Limb (tissue), 2 donors: Measurements from ENCODE around the gene FLG2.

Source experiments
- DNase-seq, 2 donors: peaks; one replicate each; pipeline ENCODE4 v3.0.0-alpha.2; 2016; ENCODE audit errors: extremely low spot score in 2 of 2

The FLG2 gene

DNA sequence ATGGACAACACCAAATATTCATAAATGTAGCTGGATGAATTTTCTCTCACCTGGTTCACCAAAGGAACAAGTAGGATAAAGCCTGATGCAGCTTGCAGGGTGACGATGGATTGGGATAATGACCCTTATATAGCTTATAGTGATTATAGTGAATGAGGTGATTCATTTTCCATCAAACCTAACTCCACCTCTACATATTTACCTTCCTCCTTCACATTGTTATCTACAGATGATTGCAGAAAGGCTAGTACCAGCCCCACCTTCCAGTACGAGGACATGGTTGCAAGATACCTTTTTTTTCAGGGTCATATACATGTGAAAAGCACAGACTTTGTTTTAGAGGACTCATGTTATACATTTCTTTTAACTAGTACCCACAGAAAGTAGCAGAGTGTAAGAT is at the start of gene FLG2:
FLG2 (minus strand) TSS at position 101 of the 400 bp plus-strand sequence. CDS start 1,122 bp downstream, outside the sequence.
- DNase-seq = no peak

DNA sequence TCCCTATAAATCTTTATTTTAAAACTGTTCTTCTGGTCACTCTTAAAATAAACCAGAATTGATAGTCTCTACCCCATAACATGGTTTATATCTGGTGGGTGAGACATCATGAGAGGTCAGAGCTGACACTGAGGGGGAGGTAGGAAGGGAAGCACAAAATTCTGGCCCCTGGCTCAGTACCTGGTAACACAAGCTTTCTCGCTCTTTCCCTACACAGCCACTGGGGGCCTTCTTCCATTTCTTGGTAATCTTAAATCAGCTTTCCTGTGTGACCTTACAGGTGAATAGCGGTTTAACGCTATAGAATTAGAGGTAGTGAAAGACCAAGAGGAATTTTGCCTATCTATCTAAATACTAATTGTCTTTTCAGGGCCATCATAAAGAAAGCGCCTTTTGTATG is 48.9 kb upstream of the FLG2 start:
- no peak for DNase-seq

DNA sequence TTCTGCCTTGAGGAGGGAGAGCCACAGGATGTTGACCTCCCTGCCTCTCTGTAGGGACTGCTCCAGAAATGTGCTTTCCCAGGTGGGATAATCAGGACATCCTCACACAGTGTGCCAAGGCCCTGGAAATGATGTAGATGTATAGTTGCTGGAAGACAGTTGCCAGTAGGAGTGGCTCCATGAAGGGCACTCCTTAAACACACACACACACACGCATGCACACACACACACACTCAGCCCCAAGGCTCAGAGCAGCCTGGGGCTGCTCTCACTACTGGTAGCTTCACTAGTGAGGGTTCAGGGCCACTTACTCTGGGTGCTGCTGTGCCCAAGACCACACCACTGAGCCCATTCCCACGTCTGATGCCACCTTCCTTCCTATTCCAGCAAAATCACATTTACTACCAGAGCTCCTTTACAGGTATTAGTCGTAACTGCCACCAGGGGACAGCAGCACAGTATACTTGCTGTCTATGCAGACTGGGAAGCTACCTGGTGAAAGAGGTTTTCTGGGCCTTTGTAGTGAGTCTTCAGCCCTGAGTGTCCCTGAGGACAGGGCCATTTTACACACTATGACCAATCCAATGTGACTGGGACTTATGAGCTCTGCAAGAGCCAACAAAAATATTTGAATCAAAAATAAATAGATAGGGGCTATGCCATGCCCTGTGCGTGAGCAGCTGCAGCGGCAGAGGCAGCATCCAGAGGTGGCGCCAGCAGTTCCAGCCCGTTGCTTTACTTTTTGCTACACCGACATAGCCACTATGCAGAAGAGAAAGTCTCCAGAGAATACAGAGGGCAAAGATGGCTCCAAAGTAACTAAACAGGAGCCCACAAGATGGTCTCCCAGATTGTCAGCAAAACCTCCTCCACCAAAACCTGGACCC is 39.2 kb upstream of the FLG2 start:
- no peak for DNase-seq

DNA sequence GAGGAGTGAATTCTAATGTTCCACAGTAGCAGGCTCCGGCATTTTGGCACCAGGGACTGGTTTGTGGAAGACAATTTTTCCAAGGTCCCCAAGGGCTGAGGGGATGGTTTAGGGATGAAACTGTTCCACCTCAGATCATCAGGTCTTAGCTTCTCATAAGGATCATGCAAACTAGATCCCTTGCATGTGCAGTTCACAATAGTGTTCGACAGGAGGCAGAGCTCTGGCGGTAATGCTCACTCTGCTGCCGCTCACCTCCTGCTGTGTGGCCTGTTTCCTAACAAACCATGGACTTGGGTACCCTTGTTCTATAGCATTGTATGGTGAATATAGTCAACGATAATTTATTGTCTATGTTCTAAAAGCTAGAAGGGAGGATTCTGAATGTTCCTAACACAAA is 37.7 kb upstream of the FLG2 start:
- DNase-seq = no peak

DNA sequence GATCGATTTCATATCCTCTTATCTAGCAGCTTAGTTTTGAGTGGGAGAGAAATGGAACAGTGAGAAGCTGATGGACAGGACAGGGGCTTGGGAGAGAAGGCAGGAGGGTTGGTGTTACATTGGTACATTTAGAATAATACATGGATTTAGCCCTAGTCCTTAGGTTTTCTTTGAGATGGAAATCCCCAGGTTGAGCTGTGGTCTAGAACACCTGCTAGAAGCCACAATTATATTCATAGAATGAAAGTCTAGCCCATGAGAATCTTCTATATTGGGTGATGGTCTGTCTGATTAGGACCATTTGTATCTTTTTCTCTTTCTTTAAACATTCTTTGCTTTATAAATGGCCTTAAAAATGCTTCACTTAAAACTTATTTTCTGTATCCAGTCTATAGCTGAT is 34.3 kb upstream of the FLG2 start:
- DNase-seq = no peak

DNA sequence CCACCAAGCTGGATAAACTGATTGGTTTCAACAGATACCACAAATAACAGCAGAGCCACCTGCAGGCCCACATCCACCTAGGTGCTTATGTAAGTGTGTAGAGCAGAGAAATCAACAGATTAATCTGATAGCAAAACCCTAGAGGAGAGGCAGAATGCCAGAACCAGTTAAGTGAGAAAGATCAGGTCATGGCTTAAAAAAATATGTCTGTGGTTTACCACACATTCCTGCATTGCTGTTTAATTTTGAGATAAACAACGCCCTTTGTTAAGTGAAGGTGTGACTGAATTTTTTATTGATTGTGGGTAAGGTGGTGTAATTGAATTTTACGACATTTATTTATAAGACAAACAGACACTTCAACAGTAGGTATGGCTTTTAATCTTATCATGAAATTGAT is 33.1 kb upstream of the FLG2 start:
- no peak for DNase-seq

DNA sequence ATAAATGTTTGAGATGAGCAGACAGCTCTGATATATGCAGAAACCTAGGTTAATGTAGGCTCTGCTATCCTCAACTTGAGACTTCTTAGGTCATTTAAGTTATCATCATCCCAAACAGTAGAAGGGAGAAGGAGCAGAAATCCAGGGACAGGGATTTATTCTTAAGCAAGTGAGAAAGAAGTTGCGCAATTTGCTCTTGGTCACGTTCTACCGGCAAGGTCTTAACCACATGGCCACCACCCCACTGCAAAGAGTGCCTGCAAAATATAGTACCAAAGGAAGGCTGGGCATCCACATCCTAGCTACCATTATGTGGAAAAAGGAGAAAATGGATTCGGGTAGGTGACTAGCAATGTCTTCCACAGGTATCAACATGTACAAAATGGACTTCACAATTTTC is 29.1 kb upstream of the FLG2 start:
- DNase-seq = no peak

DNA sequence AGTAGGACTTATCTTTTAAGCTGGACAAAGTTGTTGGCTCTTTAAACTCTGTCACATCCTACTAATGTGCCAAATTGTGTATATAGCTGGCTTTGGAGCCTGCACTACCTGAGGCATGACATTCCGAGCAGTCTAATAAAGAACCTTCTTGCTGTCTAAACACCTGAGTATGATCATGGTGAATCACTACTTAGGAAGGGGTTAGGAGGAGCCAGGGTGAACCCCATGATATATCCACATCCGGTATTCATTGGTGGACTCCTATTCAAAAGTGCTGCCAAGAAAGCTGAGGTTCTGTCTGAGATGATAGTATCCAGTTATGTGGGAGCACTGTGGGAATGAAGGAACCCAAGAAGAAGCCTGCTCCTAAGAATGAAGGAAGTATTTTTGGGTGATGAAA is 27.1 kb upstream of the FLG2 start:
- DNase-seq = no peak

DNA sequence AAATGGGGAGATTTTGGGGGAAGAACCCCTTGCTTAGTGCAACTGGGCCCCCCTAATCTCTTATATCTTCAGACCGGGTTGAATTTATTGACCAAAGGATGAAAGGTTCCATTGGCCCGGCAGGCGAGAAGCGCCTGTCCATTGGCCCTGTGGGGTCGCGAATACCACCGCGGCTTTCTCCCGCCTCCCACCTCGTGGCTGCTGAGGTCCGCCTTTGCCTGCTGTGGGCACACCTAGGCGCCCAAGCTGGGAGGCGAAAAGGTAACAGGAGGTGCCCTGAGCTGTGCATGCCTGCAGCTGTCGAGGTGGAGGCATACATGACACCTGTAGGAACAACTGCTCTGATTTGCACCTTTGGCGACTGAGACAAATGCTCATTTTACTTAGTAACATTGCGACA is 21.1 kb upstream of the FLG2 start:
- DNase-seq = no peak

DNA sequence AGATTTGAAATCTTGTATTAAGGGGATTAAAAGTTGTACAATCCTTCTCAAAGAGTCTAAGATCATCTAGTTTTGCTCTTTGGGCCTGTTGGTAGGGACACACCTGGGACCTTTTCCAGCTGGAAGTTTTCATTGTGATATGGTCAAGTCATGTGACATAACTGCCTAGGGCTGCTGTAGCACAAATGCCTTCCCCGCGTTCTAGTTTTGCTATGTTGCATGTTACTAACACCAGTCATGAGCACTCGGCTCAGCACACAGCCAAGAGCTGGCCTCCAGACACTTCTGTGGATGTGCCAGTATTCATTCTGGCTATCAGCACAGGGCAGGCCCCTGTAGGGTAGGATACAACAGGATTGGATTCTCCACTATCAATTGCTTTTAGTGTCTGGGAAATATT is 14.6 kb upstream of the FLG2 start:
- no peak for DNase-seq

DNA sequence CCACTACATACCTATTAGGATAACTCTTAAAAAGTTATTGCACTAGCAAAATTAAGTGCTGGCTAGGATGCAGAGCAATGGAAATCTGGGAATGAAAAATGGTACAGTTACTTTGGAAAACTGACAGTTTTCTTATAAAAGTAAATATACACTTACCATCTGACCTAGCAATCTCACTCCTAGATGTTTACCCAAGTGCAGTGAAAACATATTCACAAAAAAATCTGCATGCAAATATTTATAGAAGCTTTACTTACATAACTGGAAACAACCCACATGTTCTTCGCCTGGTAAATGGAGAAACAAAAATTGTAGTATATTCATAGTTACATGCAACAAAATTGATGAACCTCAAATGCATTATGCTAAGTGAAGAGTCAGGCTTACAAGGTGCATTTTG is 12.9 kb upstream of the FLG2 start:
- no peak for DNase-seq

DNA sequence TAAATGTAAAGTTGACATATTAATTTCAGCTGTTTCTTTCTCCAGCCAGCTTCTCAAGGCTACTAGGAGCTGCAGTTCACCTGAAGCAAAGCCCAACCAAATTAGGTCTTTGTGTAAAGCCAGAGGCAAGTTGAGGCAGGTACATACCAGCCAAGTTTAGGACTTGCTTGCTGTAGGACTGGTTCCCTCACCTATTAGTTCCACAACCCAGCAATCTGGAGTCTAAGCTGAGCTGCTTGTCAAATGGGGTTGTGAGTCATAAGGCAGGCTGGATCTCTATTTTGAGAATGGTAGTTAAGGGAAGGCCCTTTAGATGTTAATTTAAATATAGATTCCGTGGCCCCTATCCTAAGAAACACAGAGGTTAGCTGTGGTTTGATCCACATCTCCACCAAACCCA is 7.6 kb upstream of the FLG2 start:
- DNase-seq = no peak

DNA sequence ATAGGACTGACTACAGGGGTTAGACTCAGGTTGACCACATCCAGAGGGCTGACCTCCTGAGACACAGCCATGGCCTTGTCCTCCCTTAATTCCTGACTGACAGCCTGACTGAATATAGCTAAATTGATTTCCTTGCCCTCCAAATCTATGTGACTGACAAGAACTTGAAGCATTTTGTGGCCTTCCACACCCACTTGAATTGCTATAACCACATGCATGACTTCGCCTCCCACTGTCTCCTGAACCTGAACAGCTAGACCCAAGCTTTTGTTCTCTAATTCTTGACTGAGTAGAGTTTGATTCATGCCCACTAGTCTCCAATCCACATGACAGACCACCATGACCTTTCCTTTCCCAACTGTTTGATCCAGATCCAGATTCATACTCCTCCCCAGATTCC is 3.1 kb downstream of the FLG2 start:
- no peak for DNase-seq

DNA sequence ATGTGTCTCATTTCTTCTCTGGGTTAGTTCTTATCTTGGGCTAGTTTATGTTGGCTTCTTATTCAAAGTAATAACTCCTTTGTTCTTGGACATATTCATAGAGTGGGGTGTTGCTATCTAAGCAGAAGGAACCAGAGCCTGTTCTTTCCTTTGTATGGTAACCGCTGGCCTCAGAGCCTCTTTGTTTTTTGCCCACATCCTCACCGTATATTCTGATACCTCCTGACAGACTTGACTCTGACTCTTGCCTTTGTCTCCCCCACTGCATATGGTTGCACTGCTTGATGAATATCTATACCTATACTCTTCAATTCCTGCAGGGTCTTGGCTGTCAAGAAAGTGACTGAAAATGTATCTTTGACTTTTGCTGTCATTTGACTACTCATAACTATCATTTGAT is 10.2 kb downstream of the FLG2 start:
- DNase-seq = no peak

DNA sequence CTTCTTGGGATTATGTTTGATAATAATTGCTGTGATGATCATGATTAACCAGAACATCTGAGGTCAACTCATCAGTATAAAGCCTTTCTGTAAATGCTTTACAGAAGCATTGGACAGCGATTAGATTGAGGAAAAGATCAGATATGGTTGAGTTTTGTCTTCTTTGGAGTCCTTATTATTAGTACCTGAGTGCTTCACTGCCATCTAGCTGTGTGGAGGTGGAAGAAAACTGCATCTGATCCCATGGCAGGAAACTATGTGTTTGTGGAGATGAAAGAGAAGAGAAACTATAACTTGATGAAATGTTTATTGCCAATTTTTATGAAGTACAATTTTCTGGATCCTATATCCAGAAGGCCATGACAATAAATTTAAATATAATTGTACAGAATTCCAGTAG is 11.4 kb downstream of the FLG2 start:
- DNase-seq = no peak

DNA sequence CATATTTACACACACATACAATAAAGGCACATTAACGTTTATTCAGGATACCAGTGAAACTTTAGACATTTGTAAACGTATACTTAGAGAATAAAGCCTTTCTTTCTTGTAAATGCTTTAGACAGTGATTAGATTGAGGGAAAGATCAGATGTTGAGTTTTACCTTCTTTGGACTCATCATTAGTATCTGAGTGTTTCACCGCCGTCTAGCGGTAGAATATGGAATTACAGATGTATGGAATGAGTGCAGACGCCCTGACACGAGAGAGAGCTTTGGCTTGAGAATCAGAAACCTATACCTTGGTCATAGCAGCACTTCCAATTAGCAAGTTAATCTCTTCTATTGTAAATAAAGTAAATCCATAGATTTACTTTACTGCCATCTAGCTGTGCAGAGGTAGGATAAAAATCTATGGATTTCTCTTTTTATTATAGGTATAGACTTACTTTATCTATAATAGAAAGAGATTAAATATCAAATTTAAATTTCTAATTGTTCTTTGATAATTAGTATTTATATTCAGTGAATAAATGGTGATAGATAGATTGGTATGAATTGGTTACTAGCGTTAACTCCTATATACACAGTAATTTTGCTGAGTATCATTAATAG is 12.6 kb downstream of the FLG2 start:
- peak in 1 of 2 donors; percentile 19 for DNase-seq

DNA sequence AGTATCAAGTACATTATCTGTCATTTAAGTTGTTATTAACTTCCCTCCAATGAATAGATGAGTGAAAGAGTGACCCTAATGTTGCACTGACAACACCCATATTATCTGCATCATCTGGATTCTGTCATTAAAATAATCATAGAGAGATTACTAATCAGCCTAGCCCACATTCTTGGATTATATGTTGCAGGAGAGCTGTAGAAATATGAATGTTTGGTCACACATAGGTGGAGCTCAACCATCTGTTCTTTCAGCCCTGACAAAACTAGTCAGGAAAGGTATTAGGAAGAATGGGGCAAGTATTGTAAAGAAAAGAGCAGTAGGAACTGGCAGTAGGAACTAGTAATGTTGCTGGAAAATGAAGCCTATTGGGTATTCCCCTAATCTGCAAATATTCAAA is 15.4 kb downstream of the FLG2 start:
- DNase-seq = no peak

DNA sequence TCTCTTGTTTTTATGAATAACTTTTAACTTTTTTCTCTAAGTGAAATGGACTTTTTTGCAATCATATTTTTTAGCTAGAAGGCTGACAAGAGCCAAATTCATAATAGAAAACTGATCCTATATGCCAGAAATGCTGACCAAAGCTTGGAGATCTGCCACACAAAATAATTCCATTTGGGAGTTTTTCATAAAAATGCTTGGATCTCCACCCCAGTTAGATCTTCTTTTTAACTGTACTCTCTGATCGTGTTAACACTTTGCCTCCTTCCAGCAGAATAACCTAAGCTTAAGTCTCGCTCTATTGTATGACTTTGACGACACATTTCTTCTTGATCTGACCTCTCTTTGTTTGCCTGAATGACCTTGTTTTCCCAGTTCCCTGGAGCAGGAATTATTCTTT is 16.8 kb downstream of the FLG2 start:
- DNase-seq = no peak

DNA sequence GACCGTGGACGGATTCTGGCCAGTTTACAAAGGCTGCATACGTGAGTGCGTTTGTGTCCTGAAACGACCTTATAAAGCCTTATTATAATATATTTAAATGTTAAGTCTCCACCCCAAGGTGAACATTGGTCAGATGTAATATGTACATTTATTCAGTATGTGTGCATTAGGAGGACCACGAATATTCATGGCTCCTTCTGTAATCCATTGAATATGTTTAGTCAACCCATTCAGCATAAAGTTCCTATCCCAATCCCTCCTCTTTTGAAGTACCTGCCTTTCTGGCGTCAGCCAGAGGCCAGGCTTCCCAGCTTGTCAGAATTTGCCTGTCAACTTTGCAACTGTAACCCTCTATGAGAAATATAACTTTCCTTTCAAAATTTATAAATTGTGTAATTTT is 24.4 kb downstream of the FLG2 start:
- DNase-seq = no peak

DNA sequence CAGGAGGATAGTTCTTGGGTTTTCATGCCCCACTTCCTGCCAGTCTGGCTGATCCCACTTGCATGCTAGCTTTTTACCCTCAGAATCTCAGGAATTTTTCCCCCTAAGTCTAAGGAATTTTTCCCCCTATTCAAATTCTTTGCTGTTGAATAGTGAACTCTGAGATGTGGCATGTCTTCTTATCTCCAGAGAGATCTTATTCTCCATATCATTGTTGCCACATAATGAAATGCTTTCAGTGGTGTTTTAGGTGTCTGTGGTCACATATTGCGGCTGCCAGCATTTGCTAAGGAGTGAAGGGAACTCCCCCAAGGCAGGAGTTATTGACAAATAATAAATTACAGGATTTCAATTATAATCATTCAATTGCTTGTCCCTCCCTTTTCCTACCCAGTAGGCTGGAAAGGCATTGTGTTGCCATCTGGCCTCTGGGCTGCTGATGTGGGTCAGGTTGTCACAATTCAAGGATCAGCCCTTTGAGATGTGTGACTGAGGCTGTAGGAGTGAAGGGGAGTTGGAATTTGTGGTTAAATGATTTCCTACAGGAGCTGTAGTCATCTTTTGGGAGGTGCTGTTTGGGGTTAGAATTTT is 30.9 kb downstream of the FLG2 start:
- no peak for DNase-seq

DNA sequence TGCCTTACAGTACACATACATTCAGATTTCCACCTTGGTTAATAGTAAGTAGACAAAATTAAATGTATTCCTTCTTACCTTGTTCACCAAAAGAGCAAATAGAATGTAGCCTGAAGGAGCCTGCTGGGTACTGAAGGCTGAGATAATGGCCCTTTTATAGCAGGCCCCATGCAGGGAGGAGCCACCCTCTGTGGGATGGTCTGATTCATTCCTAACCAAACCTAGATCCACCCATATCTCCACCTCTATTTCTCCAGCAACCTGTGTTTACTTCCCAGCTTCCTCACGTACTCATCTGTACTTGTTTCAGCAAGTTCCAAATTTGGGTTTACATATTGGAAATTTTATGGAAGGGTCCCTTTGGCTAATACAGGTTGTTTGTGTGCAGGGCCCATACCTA is 34.7 kb downstream of the FLG2 start, which contains the start of gene FLG:
FLG (minus strand) TSS at position 129 of the 400 bp plus-strand sequence. CDS start 9,783 bp downstream, outside the sequence.
- no peak for DNase-seq

DNA sequence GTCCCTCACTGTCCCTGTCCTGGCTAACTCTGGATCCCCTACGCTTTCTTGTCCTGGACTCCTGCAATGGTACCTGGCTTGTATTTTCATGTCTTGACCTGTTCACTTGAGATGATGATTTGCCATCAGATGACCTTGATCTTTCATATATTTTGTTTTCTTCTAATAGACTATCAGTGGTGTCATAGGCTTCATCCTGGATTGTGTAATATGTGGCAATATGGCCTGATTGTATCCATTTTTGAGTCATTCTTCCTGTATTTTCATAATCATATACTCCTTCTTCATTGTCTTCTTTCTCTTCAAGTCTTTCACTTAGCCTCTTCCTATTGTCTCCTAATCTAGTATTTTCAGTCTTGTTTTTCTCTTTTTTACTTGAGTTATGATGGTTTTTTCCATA is 45.8 kb downstream of the FLG2 start:
- DNase-seq = no peak

DNA sequence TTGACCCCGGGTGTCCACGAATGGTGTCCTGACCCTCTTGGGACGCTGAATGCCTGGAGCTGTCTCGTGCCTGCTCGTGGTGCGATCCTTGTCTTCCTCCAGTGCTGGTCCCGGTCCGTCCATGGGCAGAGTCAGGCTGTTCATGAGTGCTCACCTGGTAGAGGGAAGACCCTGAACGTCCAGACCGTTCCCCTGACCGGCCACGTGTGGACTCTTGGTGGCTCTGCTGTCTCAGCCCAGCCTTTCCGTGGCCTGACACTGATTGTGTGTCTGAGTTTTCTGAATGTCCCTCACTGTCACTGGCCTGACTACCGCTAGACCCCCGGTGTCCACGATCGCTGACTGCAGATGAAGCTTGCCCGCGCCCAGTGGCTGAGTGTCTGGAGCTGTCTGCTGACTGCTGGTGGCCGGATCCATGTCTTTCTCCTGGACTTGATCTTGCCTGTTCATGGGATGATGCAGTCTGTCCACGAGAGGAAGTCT is 46.4 kb downstream of the FLG2 start:
- DNase-seq = no peak
